ENCODE measurements around the gene SPPL3.
"Not testable (repeated sequence)": the region's sequence is repeated elsewhere in the genome, so short reads cannot be mapped to it uniquely, and the experiment has no call there.

SPPL3 gene, protein sequence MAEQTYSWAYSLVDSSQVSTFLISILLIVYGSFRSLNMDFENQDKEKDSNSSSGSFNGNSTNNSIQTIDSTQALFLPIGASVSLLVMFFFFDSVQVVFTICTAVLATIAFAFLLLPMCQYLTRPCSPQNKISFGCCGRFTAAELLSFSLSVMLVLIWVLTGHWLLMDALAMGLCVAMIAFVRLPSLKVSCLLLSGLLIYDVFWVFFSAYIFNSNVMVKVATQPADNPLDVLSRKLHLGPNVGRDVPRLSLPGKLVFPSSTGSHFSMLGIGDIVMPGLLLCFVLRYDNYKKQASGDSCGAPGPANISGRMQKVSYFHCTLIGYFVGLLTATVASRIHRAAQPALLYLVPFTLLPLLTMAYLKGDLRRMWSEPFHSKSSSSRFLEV

DNA sequence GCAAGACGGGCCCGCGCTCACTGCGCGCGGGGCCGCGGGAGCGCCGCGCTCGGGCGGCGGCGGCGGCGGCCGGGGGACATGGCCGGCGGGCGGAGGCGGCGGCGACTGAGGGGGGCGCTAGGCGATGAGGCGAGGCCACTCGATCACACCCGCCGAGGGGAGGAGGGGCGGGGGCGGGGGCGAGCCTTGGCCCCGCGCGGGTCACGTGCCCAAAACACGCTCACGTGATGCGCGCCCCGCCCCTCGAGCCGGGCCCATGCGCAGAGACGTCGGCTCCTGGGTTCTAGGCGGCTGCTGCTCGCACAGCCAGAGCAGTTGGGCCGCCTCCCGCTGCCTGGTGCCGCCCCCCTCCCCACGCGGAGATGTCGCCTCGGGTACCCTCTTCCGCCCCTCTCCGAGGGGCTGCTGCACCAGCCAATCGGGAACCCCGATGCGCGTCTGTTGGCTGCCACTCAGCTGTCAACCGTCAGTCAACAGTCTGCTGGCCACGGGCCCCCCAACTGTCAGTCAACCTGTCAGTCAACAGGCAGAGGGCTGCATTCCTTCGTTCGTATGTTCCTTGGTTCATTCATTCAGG, at the start of gene SPPL3:
TSS of gene SPPL3 (minus strand) at position 162 of the 577 bp plus-strand sequence. CDS start 491 bp downstream, outside the sequence.
- TF ChIP-seq, protein P1, sequence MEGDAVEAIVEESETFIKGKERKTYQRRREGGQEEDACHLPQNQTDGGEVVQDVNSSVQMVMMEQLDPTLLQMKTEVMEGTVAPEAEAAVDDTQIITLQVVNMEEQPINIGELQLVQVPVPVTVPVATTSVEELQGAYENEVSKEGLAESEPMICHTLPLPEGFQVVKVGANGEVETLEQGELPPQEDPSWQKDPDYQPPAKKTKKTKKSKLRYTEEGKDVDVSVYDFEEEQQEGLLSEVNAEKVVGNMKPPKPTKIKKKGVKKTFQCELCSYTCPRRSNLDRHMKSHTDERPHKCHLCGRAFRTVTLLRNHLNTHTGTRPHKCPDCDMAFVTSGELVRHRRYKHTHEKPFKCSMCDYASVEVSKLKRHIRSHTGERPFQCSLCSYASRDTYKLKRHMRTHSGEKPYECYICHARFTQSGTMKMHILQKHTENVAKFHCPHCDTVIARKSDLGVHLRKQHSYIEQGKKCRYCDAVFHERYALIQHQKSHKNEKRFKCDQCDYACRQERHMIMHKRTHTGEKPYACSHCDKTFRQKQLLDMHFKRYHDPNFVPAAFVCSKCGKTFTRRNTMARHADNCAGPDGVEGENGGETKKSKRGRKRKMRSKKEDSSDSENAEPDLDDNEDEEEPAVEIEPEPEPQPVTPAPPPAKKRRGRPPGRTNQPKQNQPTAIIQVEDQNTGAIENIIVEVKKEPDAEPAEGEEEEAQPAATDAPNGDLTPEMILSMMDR (IDR thresholded peaks at IDR 0.05; ENCODE audit: low read depth, low read length, missing control alignments), result no peak
- peak; percentile 52 for DNase-seq (ENCODE audit: low read depth)
- peak within 1 kb of the TSS; percentile 90 for H3K4me3 ChIP-seq (ENCODE audit: low read depth, low read length)
- in situ Hi-C loops (cut with HindIII; ENCODE audit: low sequenced_read_pairs), result no loop called here

DNA sequence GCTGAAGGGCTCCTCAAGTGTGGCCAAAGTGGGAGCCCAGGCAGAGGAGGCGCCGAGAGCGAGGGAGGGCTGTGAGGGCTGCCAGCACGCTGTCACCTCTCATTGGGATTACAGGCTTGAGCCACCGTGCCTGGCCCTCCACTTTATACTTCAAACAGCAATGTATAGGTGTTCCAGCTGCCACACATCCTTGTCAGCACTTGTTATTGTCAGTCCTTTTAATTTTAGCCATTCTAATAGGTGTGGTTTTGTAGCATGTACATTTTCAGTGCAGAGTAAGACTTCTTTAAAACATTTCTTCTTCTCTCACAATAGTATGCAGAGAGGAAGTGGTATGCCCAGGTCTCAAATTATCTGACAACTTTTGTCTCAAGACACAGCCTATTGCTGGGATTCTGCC, 46.6 kb upstream of the SPPL3 start:
- TF ChIP-seq, protein P1 (IDR thresholded peaks at IDR 0.05; ENCODE audit: low read depth, low read length, missing control alignments), result no peak
- in situ Hi-C loops (cut with HindIII; ENCODE audit: low sequenced_read_pairs), result no loop called here
- H3K4me3 ChIP-seq (ENCODE audit: low read depth, low read length), result no peak overlapping the region
- DNase-seq (ENCODE audit: low read depth), result no peak

DNA sequence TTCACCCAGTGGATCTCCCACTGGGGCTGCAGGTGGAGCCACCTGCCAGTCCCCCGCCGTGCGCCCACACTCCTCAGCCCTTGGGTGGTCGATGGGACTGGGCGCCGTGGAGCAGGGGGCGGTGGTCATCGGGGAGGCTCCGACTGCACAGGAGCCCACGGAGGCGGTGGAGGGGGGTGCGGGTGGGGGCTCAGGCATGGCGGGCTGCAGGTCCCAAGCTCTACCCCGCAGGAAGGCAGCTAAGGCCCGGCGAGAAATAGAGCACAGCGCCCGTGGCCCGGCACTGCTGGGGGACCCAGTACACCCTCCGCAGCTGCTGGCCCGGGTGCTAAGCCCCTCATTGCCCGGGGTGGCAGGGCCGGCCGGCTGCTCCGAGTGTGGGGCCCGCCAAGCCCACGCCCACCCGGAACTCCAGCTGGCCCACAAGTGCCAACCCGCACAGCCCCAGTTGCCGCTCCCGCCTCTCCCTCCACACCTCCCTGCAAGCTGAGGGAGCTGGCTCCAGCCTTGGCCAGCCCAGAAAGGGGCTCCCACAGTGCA, 46.2 kb upstream of the SPPL3 start:
- DNase-seq (ENCODE audit: low read depth); H3K4me3 ChIP-seq (ENCODE audit: low read depth, low read length); in situ Hi-C loops (cut with HindIII; ENCODE audit: low sequenced_read_pairs): not testable (repeated sequence)

DNA sequence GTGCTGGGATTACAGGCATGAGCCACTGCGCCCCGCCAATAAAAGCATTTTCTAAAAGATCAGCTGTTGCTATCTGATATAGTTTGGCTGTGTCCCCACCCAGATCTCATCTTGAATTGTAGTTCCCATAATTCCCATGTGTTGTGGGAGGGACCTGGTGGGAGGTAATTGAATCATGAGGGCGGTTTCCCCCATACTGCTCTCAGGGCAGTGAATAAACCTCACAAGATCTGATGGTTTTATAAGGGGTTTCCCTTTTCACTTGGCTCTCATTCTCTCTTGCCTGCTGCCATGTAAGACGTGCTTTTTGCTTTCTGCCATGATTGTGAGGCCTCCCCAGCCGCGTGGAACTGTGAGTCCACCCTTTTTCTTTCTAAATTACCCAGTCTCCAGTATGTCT, 41.4 kb upstream of the SPPL3 start:
- DNase-seq (ENCODE audit: low read depth); in situ Hi-C loops (cut with HindIII; ENCODE audit: low sequenced_read_pairs); H3K4me3 ChIP-seq (ENCODE audit: low read depth, low read length): not testable (repeated sequence)

DNA sequence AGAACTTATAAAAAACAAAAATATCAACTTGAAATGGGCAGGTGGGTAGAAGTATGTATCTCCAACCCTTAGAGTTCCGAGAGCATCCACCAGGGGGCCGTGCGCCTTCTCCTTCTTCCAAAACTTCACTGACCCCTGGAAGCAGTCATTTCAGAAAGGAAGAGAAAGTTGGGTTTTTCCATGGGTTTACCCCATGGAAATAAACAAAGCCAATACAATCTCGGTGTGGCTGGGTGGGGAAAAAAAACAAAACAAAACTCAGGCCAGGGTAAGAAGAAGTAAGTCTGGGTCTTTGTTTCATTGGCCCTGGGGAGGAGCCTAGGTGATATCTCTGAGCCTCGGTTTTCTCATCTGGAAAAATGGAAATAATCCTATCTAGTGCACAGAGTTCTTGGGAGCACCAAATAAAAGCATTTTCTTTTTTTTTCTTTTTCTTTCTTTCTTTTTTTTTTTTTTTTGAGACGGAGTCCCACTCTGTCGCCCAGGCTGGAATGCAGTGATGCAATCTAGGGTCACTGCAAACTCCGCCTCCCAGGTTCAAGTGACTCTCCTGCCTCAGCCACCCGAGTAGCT, 40.6 kb upstream of the SPPL3 start:
- in situ Hi-C loops (cut with HindIII; ENCODE audit: low sequenced_read_pairs), result no loop called here
- TF ChIP-seq, protein P1 (IDR thresholded peaks at IDR 0.05; ENCODE audit: low read depth, low read length, missing control alignments), result peak; percentile 82
- peak; percentile 6 for DNase-seq (ENCODE audit: low read depth)
- no peak overlapping the region for H3K4me3 ChIP-seq (ENCODE audit: low read depth, low read length)

DNA sequence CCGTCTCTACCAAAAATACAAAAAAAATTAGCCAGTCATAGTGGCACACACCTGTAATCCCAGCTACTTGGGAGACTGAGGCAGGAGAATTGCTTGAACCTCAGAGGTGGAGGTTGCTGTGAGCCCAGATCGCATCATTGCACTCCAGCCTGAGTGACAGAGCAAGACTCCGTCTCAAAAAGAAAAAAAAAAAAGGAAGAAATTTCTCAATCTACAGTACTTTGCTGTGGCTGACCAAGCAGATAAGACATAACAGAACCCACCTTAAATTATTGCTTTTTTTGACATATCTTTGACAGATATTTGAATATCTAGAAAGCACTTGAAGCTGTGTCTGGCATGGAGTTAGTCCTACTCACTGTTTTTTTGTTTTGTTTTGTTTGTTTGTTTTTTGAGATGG, 39.3 kb upstream of the SPPL3 start:
- H3K4me3 ChIP-seq (ENCODE audit: low read depth, low read length), result no peak overlapping the region
- TF ChIP-seq, protein P1 (IDR thresholded peaks at IDR 0.05; ENCODE audit: low read depth, low read length, missing control alignments), result no peak
- in situ Hi-C loops (cut with HindIII; ENCODE audit: low sequenced_read_pairs), result no loop called here
- no peak for DNase-seq (ENCODE audit: low read depth)

DNA sequence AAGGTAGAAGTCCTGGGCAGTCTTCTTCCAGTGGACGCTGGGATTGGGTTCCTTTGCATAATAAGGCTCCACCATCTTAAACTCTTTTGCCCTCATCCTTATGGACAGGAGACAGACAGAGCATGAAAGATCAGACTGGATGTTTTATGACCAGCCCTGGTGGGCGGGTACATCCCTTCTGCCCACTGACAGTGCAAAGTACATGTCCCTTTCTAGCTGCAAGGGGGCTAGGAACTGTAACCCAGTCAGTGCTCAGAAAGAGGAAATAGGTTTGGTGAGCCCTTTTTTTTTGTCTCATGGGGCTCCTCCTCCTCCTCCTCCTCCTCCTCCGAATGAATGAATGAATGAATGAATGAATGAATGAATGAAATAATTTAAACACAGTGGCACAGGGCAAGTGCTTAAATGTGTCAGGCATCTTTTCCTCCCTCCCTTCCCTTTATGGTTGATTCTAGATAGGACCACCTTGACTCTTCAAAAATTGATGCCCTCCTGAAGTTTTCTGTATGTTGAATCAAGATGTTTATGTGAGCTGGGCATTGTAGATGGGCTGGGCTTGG, 37.8 kb upstream of the SPPL3 start:
- TF ChIP-seq, protein P1 (IDR thresholded peaks at IDR 0.05; ENCODE audit: low read depth, low read length, missing control alignments), result no peak
- DNase-seq (ENCODE audit: low read depth), result no peak
- no peak overlapping the region for H3K4me3 ChIP-seq (ENCODE audit: low read depth, low read length)
- in situ Hi-C loops (cut with HindIII; ENCODE audit: low sequenced_read_pairs), result no loop called here

Data from astrocyte of the cerebellum (primary cell).